Endothelial cell of umbilical vein (primary cell): ENCODE measurements around the gene FOXF1.

ENCODE experiments used
- CTCF ChIP-seq, 2 donors: IDR thresholded peaks; 1 replicate in 1 of 2; 2 replicates in 1 of 2; pipeline ENCODE4 v1.5.1; 2011; ENCODE audit warnings: low read length in 2 of 2, mild to moderate bottlenecking in 2 of 2, moderate library complexity in 2 of 2, control low read depth in 1 of 2, inconsistent platforms in 1 of 2, low read depth in 1 of 2; ENCODE audit not compliant: insufficient read depth in 1 of 2; ENCODE audit errors: extremely low read depth in 1 of 2
- EZH2 ChIP-seq: IDR thresholded peaks from 2 replicates; pipeline ENCODE4 v1.6.1; 2012; ENCODE audit warnings: borderline replicate concordance, low read depth, mild to moderate bottlenecking, moderate library complexity, low read length, inconsistent platforms; ENCODE audit not compliant: severe bottlenecking
- FOS ChIP-seq: IDR thresholded peaks from 2 replicates; pipeline ENCODE4 v1.6.1; 2011; ENCODE audit warnings: mild to moderate bottlenecking, low read length, moderate library complexity, borderline replicate concordance; ENCODE audit not compliant: insufficient read depth
- GATA2 ChIP-seq: IDR thresholded peaks from 2 replicates; pipeline ENCODE4 v1.7.0; 2011; ENCODE audit warnings: low read depth, mild to moderate bottlenecking, moderate library complexity, mixed read lengths, low read length; ENCODE audit not compliant: insufficient read length, insufficient read depth
- JUN ChIP-seq: IDR thresholded peaks from 2 replicates; pipeline ENCODE4 v1.6.1; 2011; ENCODE audit warnings: borderline replicate concordance, low read depth; ENCODE audit not compliant: insufficient read length, insufficient read depth
- MAX ChIP-seq: IDR thresholded peaks from 2 replicates; pipeline ENCODE4 v1.6.1; 2011; ENCODE audit not compliant: insufficient read depth, insufficient read length
- MYC ChIP-seq: IDR thresholded peaks from one replicate; pipeline ENCODE4 v1.6.1; 2011; ENCODE audit warnings: mild to moderate bottlenecking, low read depth, low read length
- POLR2A ChIP-seq: IDR thresholded peaks from 2 replicates; pipeline ENCODE4 v1.6.1; 2012; ENCODE audit warnings: low read depth, mild to moderate bottlenecking, control low read depth, low read length
- POLR2AphosphoS5 ChIP-seq: IDR thresholded peaks from 2 replicates; pipeline ENCODE4 v1.6.1; 2012; ENCODE audit warnings: low read depth, mild to moderate bottlenecking, control low read depth, low read length, moderate library complexity; ENCODE audit not compliant: insufficient read depth

GRCh38 chr16:86559802-86560305 lies 49.5 kb downstream of the FOXF1 start:
- TF ChIP-seq CTCF (IDR thresholded peaks at IDR 0.05; ENCODE audit: extremely low read depth in 1 of 2, insufficient read depth in 1 of 2, low read depth in 1 of 2, low read length in 2 of 2) (no peak), POLR2A (no peak), FOS (no peak), EZH2 (no peak), MYC (no peak), POLR2AphosphoS5 (no peak), MAX (no peak), GATA2 (no peak), JUN (no peak)
